Measurements from ENCODE around the gene BCAS1.

DNA sequence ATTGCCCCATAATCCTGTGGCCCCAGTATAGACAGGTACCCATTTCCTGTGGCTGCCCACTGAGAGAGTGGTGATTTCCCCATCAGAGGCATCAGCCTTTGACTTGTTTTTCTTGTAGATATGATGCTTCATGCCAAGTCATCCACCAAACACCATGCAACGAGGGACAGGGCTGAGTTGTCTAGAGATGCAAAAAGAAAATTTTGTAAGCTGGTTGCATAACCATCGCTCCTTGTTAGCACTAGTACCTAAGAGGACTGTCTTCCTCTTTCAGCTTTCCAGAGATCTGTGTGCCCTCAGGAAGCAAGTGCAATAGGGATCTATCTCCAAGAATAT lies 166.8 kb downstream of the BCAS1 start:
- TF ChIP-seq, protein P1, sequence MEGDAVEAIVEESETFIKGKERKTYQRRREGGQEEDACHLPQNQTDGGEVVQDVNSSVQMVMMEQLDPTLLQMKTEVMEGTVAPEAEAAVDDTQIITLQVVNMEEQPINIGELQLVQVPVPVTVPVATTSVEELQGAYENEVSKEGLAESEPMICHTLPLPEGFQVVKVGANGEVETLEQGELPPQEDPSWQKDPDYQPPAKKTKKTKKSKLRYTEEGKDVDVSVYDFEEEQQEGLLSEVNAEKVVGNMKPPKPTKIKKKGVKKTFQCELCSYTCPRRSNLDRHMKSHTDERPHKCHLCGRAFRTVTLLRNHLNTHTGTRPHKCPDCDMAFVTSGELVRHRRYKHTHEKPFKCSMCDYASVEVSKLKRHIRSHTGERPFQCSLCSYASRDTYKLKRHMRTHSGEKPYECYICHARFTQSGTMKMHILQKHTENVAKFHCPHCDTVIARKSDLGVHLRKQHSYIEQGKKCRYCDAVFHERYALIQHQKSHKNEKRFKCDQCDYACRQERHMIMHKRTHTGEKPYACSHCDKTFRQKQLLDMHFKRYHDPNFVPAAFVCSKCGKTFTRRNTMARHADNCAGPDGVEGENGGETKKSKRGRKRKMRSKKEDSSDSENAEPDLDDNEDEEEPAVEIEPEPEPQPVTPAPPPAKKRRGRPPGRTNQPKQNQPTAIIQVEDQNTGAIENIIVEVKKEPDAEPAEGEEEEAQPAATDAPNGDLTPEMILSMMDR (IDR thresholded peaks at IDR 0.05): no peak
- TF ChIP-seq POLR2A (IDR thresholded peaks at IDR 0.05): no peak
